H9 (cell line): ENCODE data around the gene HAVCR1. TPM values are rescaled to one million over a fixed set of nuclear protein-coding genes. Genes with fewer than 3 reads are reported as not detected.

ENCODE experiments used
- DNase-seq: peaks from one replicate; pipeline ENCODE4 v3.0.0-alpha.2; 2017
- H2AFZ ChIP-seq: one replicate; pipeline ENCODE4 v1.6.1; 2013; ENCODE audit warnings: mild to moderate bottlenecking, low read length, control low read depth, moderate library complexity
- H2AK5ac ChIP-seq: 2 replicates; pipeline ENCODE4 v1.6.1; 2013; ENCODE audit warnings: low read length, control low read depth, mixed read lengths; ENCODE audit not compliant: insufficient read length
- H2BK120ac ChIP-seq: one replicate; pipeline ENCODE4 v1.6.1; 2013; ENCODE audit warnings: low read depth, mild to moderate bottlenecking, low read length, control low read depth, inconsistent platforms; ENCODE audit not compliant: poor library complexity, severe bottlenecking
- H2BK12ac ChIP-seq: 2 replicates; pipeline ENCODE4 v1.6.1; 2013; ENCODE audit warnings: low read length, control low read depth, mixed read lengths, low read depth; ENCODE audit not compliant: insufficient read length
- H2BK15ac ChIP-seq: 2 replicates; pipeline ENCODE4 v1.6.1; 2013; ENCODE audit warnings: low read depth, low read length, control low read depth
- H2BK20ac ChIP-seq: one replicate; pipeline ENCODE4 v1.6.1; 2013; ENCODE audit warnings: low read depth, mild to moderate bottlenecking, low read length, control low read depth, inconsistent platforms; ENCODE audit not compliant: poor library complexity, severe bottlenecking
- H2BK5ac ChIP-seq: 2 replicates; pipeline ENCODE4 v1.6.1; 2013; ENCODE audit warnings: low read length, control low read depth, mixed read lengths; ENCODE audit not compliant: insufficient read length
- H3K14ac ChIP-seq: 2 replicates; pipeline ENCODE4 v1.6.1; 2013; ENCODE audit warnings: low read length, control low read depth; ENCODE audit not compliant: insufficient read depth
- H3K18ac ChIP-seq: 2 replicates; pipeline ENCODE4 v1.6.1; 2013; ENCODE audit warnings: low read depth, mild to moderate bottlenecking, mixed read lengths, low read length, control low read depth; ENCODE audit not compliant: insufficient read length
- H3K23ac ChIP-seq: 2 replicates; pipeline ENCODE4 v1.6.1; 2013; ENCODE audit warnings: low read length, control low read depth, mixed read lengths, low read depth; ENCODE audit not compliant: insufficient read length
- H3K23me2 ChIP-seq: 2 replicates; pipeline ENCODE4 v1.6.1; 2013; ENCODE audit warnings: low read depth, mild to moderate bottlenecking, mixed read lengths, low read length, control low read depth; ENCODE audit not compliant: insufficient read length, poor library complexity, severe bottlenecking
- H3K27ac ChIP-seq: 2 replicates; pipeline ENCODE4 v1.5.1; 2013; ENCODE audit warnings: low read length, control low read depth, mixed read lengths, low read depth; ENCODE audit not compliant: insufficient read length
- H3K27me3 ChIP-seq: 2 replicates; pipeline ENCODE4 v1.6.1; 2013; ENCODE audit warnings: low read length, control low read depth, inconsistent platforms; ENCODE audit not compliant: insufficient read depth
- H3K4ac ChIP-seq: 2 replicates; pipeline ENCODE4 v1.6.1; 2013; ENCODE audit warnings: low read depth, mild to moderate bottlenecking, control low read depth, inconsistent platforms, low read length, moderate library complexity
- H3K4me1 ChIP-seq: 2 replicates; pipeline ENCODE4 v1.6.1; 2013; ENCODE audit warnings: low read length, control low read depth, inconsistent platforms; ENCODE audit not compliant: insufficient read depth
- H3K4me2 ChIP-seq: 2 replicates; pipeline ENCODE4 v1.6.1; 2013; ENCODE audit warnings: low read length, control low read depth, mixed read lengths; ENCODE audit not compliant: insufficient read length, insufficient read depth
- H3K56ac ChIP-seq: 2 replicates; pipeline ENCODE4 v1.6.1; 2013; ENCODE audit warnings: low read depth, mild to moderate bottlenecking, mixed read lengths, low read length, control low read depth; ENCODE audit not compliant: insufficient read length
- H3K79me1 ChIP-seq: 2 replicates; pipeline ENCODE4 v1.6.1; 2013; ENCODE audit warnings: low read depth, mild to moderate bottlenecking, moderate library complexity, low read length, control low read depth, inconsistent platforms; ENCODE audit not compliant: insufficient read depth, poor library complexity, severe bottlenecking
- H3K79me2 ChIP-seq: 2 replicates; pipeline ENCODE4 v1.6.1; 2013; ENCODE audit warnings: low read length, control low read depth, inconsistent platforms; ENCODE audit not compliant: insufficient read depth
- H3K9ac ChIP-seq: 2 replicates; pipeline ENCODE4 v1.6.1; 2013; ENCODE audit warnings: low read length, control low read depth, mixed read lengths; ENCODE audit not compliant: insufficient read length; ENCODE audit errors: extremely low read depth
- H3K9me3 ChIP-seq: one replicate; pipeline ENCODE4 v1.6.1; 2013; ENCODE audit warnings: low read depth, low read length, inconsistent platforms; ENCODE audit not compliant: control insufficient read depth
- H3T11ph ChIP-seq: one replicate; pipeline ENCODE4 v1.6.1; 2013; ENCODE audit warnings: mild to moderate bottlenecking, low read length, control low read depth, inconsistent platforms
- H4K20me1 ChIP-seq: one replicate; pipeline ENCODE4 v1.6.1; 2013; ENCODE audit not compliant: control insufficient read depth, insufficient read length, insufficient read depth
- H4K5ac ChIP-seq: 2 replicates; pipeline ENCODE4 v1.6.1; 2013; ENCODE audit warnings: low read depth, mild to moderate bottlenecking, mixed read lengths, low read length, control low read depth; ENCODE audit not compliant: insufficient read length
- H4K8ac ChIP-seq: replicated peaks from 2 replicates; pipeline ENCODE4 v1.6.1; 2013; ENCODE audit warnings: low read length, control low read depth, mixed read lengths, low read depth; ENCODE audit not compliant: insufficient read length
- H4K91ac ChIP-seq: 2 replicates; pipeline ENCODE4 v1.6.1; 2013; ENCODE audit warnings: low read depth, mild to moderate bottlenecking, moderate library complexity, mixed read lengths, low read length, control low read depth; ENCODE audit not compliant: insufficient read length
- H3K27ac Mint-ChIP-seq, 3 experiments: 2 replicates in 2 of 3; 3 replicates in 1 of 3; pipeline ENCODE4 v1.8.0; 2020 to 2021; ENCODE audit warnings: mixed read lengths in 3 of 3, mild to moderate bottlenecking in 1 of 3, moderate library complexity in 1 of 3
- H3K27me3 Mint-ChIP-seq: 2 replicates; pipeline ENCODE4 v1.8.0; 2021; ENCODE audit warnings: low read depth, mild to moderate bottlenecking, moderate library complexity, mixed read lengths
- H3K36me3 Mint-ChIP-seq, 3 experiments: 2 replicates in 2 of 3; 3 replicates in 1 of 3; pipeline ENCODE4 v1.8.0; 2020 to 2021; ENCODE audit warnings: low read depth in 3 of 3, mixed read lengths in 3 of 3; ENCODE audit not compliant: insufficient read depth in 1 of 3
- H3K4me1 Mint-ChIP-seq, 2 experiments: 2 replicates each; pipeline ENCODE4 v1.8.0; 2020; ENCODE audit warnings: mixed read lengths in 2 of 2
- H3K4me3 Mint-ChIP-seq, 2 experiments: 2 replicates in 1 of 2; 3 replicates in 1 of 2; pipeline ENCODE4 v1.8.0; 2020 to 2021; ENCODE audit warnings: mild to moderate bottlenecking in 2 of 2, mixed read lengths in 2 of 2, moderate library complexity in 1 of 2
- H3K9me3 Mint-ChIP-seq, 2 experiments: 2 replicates in 1 of 2; 3 replicates in 1 of 2; pipeline ENCODE4 v1.8.0; 2020; ENCODE audit warnings: mild to moderate bottlenecking in 2 of 2, mixed read lengths in 2 of 2, moderate library complexity in 1 of 2
- CTCF ChIP-seq: fragments of 200-600 bp; sonication (generic); conservative IDR thresholded peaks from 3 replicates; pipeline ENCODE4 v1.8.0; 2021; ENCODE audit warnings: antibody characterized with exemption, mild to moderate bottlenecking
- WGBS: extraction: QIAGEN DNeasy Blood & Tissue Kit; methylation state at CpG from one replicate; pipeline ENCODE4 v1.1.7; 2013; ENCODE audit warnings: missing lambda C conversion rate, low lambda C conversion rate, mixed read lengths; ENCODE audit not compliant: insufficient read length; ENCODE audit errors: extremely low coverage; 5-methylcytosine and 5-hydroxymethylcytosine counted together
- total RNA-seq: library from RNA; stranded (reverse); gene quantifications from 2 replicates; pipeline ENCODE4 v1.2.1, GENCODE V29; 2021

Gene HAVCR1
- total RNA-seq, 1 experiment from 2014 or later = not detected

GRCh38 chr5:157085930-157086329 is 27.0 kb upstream of the HAVCR1 start:
- Histone ChIP-seq H4K5ac (no peak overlapping the region), H2BK20ac (no peak overlapping the region), H2AFZ (no peak overlapping the region), H3K4me1 (no peaks in the 10 kb centered on the region), H3K4me2 (no peak overlapping the region), H2BK120ac (no peak overlapping the region), H3K23me2 (no peaks in the 10 kb centered on the region), H2BK12ac (no peak overlapping the region), H4K91ac (no peak overlapping the region), H3K14ac (no peak overlapping the region), H3K79me1 (no peaks in the 10 kb centered on the region), H3K9me3 (no peaks in the 10 kb centered on the region), H3K56ac (no peak overlapping the region), H4K20me1 (no peaks in the 10 kb centered on the region), H4K8ac (no peak overlapping the region), H3T11ph (no peak overlapping the region), H3K18ac (no peak overlapping the region), H2BK5ac (no peak overlapping the region), H3K4ac (no peak overlapping the region), H3K9ac (no peak overlapping the region), H2BK15ac (no peak overlapping the region), H3K27me3 (no peaks in the 10 kb centered on the region), H3K23ac (no peak overlapping the region), H3K79me2 (no peaks in the 10 kb centered on the region), H3K27ac (no peak overlapping the region), H2AK5ac (no peak overlapping the region)
- TF ChIP-seq CTCF = no peak
- no peak overlapping the region for H3K4me3 Mint-ChIP-seq
- H3K36me3 Mint-ChIP-seq = no peaks in the 10 kb centered on the region
- no CpG with 5 or more reads among the region's 4 CpGs for WGBS
- H3K4me1 Mint-ChIP-seq = no peaks in the 10 kb centered on the region
- no peak overlapping the region; a peak in 1 of 7 replicates for H3K27ac Mint-ChIP-seq
- H3K9me3 Mint-ChIP-seq = no peaks in the 10 kb centered on the region
- DNase-seq = no peak
- no peaks in the 10 kb centered on the region; the same call in 1 of the 2 replicates for H3K27me3 Mint-ChIP-seq
